NCI-H2196 treated with DMSO at 0.1 percent for 48 hours (cell line): ENCODE data around the gene SPDYE5.
"Not testable (repeated sequence)": the region's sequence is repeated elsewhere in the genome, so short reads cannot be mapped to it uniquely, and the experiment has no call there.

Experiments used
- DNase-seq: peaks from one replicate; lab custom pipeline; 2025; ENCODE audit not compliant: unreplicated experiment; lab: John Stamatoyannopoulos, UW

Gene SPDYE5, protein sequence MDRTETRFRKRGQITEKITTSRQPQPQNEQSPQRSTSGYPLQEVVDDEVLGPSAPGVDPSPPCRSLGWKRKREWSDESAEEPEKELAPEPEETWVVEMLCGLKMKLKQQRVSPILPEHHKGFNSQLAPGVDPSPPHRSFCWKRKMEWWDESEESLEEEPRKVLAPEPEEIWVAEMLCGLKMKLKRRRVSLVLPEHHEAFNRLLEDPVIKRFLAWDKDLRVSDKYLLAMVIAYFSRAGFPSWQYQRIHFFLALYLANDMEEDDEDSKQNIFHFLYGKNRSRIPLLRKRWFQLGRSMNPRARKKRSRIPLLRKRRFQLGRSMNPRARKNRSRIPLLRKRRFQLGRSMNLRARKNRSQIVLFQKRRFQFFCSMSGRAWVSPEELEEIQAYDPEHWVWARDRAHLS

DNA sequence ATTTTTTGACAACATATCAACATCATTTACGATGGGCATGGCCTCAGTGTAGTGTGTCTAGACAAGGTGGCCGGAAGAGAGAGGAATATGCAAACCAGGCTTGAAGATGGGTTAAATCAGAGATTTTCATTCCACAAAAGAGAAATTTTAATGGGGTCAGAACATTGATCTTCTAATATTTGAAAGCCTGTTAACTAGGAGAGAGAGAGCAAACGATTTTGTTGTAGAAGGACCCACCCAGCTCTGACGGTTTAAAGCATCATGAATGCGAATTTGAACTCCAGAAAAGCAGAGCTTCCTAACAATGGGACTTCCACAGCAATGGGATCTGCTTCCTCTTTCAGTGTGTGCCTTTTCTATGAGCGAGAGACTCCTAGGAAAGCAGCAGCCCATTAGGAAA lies at the start of gene SPDYE5:
TSS of gene SPDYE5 (plus strand) at position 301 of the 400 bp plus-strand sequence. CDS start 1,728 bp downstream, outside the sequence.
- not testable (repeated sequence) for DNase-seq

DNA sequence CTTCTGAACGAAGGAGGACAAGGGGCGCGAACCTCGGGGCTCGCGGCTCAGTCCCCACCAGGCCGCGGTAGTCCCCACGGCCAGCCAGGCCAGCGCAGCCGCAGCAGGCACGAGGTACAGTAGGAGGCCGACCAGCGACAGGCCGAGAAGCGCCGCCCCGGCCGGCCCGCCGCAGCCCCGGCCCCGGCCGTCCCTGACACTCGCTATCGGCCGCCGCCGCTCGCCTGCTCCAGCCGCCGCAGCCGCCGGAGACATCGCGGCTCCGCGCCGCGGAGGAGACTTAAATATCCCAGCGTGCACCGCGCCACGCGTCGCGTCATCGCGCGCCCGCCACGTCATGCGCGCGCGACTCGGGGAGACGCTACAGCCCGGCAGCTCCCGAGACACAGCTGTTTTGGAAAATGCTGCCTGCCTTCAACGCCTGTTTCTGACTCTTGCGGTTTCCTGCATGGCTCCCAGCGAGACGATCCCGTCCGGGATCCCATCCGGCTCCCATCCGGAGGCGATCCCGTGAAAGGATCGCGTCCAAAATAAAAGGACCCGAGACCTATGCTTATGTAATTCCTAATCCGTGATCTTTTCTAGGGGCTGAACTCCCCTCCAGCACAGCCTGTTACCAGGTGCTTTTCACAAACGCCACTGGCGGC lies 49.5 kb upstream of the SPDYE5 start:
- not testable (repeated sequence) for DNase-seq

DNA sequence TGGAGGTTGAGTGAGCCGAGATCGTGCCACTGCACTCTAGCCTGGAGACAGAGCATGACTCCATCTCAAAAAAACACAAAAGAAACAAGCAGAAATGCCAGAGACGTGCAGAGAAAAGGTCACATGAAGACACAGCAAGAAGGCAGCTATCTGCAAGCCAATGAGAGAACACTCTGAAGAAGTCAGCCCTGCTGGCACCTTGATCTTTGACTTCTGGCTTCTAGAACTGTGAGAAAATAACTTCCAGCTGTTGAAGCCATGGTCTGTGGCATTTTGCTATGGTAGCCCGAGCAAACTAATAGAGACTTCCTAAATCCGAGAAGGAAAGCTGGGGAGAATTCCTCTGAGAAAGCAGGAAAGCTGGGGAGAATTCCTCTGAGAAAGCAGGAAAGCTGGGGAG lies 42.2 kb upstream of the SPDYE5 start:
- DNase-seq = not testable (repeated sequence)

DNA sequence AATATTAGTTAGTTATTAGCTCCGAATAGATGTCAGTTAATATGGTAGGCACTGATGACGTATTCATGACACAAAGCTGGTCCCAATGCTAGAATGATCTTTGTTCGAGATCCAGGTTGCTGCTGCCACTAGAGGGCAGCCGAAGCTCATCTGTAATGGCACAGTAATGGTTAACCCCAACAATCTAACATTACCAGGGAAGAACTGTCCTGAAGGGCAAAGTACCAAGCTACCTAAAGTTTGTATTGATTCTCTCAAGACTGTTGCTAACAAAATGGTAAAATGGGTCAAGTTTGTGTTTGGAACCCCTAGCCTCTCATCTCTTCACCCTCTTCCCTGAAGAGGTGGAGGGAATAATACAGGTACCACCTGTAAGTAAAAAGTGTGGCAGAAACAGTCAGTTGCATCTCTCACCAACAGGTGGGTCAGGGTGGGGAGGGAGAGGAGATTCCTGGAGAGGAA lies 39.6 kb upstream of the SPDYE5 start:
- not testable (repeated sequence) for DNase-seq

DNA sequence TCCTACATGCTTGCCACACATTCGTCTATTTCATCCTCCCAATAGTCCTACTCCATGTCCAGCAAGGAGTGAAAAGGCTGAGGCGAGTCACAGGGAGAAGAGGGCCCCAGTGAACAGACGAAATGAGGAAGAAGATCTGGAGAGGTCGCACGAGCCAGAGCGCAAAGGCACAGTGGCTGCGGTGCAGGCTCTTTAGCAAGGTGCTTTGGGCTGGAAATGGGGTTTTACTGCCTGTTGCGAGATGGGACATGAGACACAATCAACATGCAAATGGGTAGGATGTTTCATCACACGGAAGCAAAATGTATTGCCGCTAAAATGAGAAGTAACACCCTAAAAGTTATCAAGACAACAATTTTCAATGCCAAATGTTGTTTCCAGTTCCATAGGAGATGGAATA lies 35.7 kb upstream of the SPDYE5 start:
- not testable (repeated sequence) for DNase-seq

DNA sequence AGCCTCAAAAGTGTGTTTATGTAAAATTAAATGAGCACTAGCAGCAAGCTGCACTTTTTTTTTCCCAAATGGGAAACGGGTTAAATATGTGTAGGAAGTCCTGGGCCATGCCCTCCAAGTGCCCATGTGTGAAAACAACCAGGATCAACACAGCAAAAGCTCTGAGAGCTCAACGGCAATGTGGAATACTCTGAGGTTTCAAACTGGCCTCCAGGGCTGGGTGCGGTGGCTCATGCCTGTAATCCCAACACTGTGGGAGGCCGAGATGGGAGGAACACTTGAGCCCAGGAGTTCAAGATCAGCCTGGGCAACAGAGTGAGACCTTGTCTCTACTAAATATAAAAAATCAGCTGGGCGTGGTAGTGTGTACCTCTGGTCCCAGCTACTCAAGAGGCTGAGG lies 34.1 kb upstream of the SPDYE5 start:
- not testable (repeated sequence) for DNase-seq

DNA sequence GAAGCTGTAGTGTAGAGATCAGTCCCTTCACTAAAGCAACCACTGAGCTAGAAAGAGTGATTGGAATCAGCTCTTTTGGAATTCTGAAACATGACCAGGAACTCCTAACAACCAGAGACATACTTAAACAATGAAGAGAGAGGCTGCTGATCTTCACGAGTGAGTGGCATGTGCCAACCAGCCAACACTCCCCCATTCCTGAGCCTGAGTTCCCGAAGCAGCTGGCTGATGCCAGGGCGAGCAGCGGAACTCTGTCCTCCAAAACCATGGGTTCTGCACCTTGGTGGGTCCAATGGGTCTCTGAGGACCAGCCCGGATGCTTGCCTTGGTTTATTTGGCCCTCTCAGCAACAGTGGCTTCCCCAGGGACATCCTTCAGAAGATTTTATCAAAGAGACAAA lies 31.6 kb upstream of the SPDYE5 start:
- not testable (repeated sequence) for DNase-seq

DNA sequence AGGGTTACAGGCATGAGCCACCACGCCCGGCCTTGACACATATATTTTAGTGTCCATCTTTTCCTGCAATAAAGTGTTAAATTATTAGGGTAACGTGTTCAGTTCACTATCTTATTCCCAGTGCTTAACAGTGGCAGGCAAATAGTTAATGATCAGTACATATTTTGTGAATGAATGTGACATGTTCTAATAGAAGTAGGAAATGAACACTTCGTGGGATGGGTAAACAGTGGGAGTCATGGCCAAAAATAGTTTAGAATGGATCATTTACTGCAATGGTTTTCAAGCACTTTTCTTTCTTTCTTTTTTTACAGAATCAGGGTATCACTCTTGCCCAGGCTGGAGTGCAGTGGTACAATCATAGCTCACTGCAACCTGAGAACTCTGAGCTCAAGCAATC lies 22.0 kb upstream of the SPDYE5 start:
- not testable (repeated sequence) for DNase-seq

DNA sequence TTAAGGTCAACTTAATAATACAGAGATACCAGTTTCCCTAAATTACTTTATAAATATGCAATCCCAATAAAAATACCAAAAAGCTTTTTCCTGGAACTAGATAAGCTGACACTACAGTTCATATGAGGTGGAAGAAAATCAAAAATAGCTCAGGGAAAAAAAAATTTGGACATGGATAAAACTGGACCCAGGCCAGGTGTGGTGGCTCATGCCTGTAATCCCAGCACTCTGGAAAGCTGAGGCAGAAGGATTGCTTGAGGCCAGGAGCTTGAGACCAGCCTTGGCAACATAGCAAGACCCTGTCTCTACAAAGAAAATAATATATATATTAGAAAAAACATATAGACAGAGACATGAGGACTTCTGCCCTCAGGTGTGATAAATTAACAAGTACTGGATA lies 14.7 kb upstream of the SPDYE5 start:
- not testable (repeated sequence) for DNase-seq

DNA sequence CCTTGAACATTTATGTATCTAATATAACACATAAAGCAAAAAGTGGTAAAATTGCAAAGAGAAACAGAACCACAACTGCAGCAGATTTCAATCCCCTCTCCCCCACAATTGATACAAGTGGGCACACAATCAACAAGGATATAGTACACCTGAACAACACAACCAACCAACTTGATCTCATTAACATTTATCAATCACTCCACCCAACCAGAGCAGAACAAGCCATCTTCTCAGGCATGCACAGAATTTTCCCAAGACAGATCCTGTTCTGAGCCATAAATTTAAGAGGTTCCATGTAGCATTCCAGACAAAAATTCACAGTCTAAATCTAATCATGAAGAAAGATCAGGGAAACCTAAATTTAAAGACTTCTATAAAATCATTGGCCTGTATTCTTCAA lies 11.8 kb upstream of the SPDYE5 start:
- not testable (repeated sequence) for DNase-seq

DNA sequence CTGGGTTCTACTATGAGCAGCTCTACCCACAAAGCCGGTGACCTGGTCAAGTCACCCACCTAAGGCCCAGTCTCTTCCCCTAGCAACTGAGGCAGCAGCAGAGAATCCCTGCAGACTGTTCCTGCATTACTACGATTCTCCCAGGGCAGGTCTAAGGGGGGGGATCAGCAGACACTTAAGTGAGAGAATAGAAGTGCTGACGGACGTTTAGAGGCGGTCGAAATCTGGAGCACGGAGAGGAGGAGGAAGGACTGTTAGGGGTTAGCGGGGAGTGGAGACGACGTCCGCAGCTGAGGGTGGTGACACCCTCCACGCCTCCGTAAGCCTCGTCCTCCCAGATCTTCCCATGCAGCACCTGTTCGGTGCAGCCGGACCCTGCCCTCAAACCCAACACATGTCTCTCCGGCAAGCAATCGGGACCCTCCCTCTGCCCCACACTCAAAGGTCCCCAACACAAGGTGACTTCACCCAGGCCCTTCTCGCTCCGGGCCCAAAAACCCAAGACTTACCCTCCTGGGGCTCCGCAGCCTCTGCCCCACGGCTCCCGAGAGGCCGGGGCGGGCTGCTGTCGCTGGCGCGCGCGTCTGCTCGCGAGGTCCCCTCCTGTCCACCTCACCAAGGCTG lies 6.7 kb upstream of the SPDYE5 start:
- not testable (repeated sequence) for DNase-seq

DNA sequence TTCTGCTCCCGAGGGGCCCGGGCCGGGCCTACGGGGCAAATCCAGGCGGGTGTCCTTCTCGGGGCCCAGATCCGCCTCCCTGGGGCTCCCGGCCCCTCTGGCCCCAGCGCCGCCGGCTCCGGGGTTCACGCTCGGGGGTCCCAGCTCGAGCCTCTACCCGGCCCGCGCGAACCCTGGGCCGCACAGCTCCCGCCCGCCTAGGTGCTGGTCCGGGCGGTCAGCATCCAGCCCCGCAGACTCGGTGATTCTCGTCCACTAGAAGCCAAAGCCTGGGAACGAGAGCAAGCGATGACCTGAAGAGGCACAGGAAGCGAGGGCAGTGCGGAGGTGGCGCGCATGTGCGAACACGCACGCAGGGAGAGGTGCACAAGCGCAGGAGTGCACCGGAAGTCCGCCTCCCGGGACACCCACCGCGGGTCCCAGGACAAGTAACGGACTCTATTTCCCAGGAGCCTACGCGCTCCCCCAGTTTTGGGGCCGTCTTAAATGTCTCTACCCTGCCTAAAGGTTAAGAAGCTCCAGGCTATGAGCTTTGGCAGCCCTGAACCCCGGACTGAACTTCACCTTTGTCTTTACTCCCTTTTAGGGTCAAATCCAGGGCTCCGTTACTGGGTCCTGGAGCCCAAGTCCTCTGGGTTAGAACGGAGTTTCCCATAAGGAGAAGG lies 6.0 kb upstream of the SPDYE5 start, which contains the start of gene POM121C:
TSS of gene POM121C (minus strand) at position 321 of the 665 bp plus-strand sequence. CDS start 44,803 bp downstream, outside the sequence.
- DNase-seq = peak; percentile 60

DNA sequence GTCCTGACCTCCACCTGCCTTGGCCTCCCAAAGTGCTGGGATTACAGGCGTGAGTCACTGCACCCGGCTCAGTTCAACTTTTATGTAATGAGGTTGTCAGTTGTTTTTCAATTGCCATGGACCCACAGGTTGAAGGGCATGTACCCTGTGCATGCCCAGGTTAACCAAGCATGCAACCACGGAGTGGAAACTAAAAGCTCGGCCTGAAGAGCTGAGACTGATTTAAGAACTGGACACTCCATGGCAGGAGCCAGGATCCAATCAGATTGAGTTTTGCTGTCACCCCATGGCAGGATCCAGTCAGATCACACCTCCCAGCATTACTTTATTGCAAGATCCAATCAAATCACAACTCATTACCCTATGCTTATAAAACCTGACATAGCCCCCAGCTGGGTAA lies 16.9 kb downstream of the SPDYE5 start:
- not testable (repeated sequence) for DNase-seq

DNA sequence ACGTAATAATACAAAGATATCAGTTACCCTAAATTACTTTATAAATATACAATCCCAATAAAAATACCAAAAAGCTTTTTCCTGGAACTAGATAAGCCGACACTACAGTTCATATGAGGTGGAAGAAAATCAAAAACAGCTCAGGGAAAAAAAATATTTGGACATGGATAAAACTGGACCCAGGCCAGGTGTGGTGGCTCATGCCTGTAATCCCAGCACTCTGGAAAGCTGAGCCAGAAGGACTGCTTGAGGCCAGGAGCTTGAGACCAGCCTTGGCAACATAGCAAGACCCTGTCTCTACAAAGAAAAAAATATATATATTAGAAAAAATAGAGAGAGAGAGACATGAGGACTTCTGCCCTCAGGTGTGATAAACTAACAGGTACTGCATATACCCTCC lies 26.7 kb downstream of the SPDYE5 start:
- not testable (repeated sequence) for DNase-seq

DNA sequence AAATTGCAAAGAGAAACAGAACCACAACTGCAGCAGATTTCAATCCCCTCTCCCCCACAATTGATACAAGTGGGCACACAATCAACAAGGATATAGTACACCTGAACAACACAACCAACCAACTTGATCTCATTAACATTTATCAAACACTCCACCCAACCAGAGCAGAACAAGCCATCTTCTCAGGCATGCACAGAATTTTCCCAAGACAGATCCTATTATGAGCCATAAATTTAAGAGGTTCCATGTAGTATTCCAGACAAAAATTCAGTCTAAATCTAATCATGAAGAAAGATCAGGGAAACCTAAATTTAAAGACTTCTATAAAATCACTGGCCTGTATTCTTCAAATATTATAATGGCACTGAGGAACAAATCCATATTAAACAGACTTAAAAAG lies 29.6 kb downstream of the SPDYE5 start:
- DNase-seq = not testable (repeated sequence)

DNA sequence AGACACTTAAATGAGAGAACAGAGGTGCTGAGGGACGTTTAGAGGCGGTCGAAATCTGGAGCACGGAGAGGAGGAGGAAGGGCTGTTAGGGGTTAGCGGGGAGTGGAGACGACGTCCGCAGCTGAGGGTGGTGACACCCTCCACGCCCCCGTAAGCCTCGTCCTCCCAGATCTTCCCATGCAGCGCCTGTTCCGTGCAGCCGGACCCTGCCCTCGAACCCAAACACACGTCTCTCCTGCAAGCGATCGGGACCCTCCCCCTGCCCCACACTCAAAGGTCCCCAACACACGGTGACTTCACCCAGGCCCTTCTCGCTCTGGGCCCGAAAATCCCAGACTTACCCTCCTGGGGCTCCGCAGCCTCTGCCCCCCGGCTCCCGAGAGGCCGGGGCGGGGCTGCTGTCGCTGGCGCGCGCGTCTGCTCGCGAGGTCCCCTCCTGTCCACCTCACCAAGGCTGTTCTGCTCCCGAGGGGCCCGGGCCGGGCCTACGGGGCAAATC lies 35.2 kb downstream of the SPDYE5 start:
- not testable (repeated sequence) for DNase-seq

DNA sequence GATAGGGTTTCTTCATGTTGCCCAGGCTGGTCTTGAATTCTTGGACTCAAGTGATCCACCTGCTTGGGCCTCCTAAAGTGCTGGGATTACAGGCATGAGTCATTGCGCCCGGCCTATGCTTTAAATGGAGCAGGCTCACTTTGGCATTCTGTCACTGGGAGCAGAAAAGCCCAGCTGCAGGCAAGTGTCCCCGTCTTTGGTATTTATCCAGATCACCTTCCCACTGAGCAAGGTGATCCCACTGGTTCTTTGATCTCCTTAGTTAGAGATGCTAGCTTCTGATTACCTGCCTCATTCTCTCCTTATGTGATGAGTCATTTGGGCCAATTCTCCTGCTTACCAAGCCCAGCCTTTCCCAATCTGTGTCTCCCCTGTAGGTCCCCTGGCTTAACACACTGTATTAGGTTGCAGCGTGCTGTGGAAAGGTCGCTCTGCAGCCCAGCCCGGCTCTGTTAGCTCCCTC lies 39.3 kb downstream of the SPDYE5 start:
- DNase-seq = peak; percentile 36

DNA sequence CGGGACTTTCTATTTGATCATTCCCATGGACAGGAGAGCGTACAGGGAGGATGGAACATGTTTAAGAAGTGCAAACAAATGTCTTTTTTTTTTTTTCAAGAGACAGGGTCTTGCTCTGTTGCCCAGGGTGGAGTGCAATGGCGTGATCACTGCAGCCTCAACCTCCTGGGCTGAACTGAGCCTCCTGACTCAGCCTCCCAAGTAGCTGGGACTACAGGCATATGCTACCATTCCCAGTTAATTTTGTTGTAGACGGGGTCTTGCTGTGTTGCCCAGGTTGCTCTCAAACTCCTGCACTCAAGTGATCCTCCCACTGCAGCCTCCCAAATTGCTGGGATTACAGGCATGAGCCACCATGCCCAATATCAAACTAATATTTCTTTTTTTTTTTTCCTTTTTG lies 40.5 kb downstream of the SPDYE5 start:
- DNase-seq = no peak

DNA sequence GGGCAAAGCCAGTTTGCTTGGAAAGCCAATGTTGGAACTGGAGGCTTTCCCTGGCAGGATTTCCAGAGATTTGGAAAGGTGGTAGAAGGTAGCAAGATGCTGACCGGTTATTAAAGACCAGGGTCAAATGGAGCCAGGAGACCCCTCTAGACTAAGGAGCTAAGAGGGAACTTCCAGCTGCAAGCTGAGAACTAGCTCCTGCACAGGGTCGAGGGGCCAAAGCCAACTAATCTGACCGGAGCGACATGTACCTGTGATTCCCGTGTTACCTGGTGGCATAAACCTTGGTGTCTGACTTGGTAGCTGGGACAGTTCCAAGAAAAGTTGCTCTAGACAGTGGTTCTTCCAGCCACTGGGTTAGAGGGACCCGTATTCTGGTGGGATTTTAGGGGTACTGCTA lies 41.8 kb downstream of the SPDYE5 start:
- DNase-seq = no peak

DNA sequence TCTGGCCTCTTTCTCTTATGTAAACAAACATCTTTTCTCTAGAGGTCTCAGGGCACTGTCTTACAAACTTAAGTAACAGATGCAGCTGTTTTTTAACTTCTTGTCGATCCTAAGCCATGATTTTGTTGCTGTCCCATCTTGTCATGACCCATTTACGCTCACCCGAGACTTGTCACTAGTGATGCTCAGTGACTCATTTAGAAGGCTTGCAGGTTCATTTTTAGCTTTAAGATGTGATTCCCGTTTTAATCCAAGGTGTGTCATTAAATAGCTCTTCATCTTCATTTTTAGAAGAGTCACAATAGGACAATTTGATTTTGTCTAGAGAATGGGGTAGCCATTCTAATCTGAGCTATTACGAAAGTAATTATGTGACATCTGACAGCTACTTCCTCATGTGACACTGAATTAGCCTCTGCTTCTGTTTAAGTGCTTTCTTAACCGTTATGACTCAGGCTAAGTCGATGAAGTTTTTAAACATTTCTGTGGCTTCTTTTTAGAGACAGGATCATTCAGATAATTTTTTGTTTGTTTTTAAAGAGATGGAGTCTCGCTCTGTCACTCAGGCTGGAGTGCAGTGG lies 42.7 kb downstream of the SPDYE5 start:
- no peak for DNase-seq
